ACC112 (cell line): Measurements from ENCODE around the gene GLO1.

ENCODE experiments used
- H2AFZ ChIP-seq: fragments of 200-600 bp; sonication (generic); one replicate; pipeline ENCODE4 v1.6.0; 2017; ENCODE audit warnings: antibody characterized with exemption, low read length; ENCODE audit not compliant: unreplicated experiment
- H3K27ac ChIP-seq: fragments of 200-600 bp; sonication (generic); 2 replicates; pipeline ENCODE4 v1.5.1; 2014; ENCODE audit warnings: low read depth, mild to moderate bottlenecking, antibody characterized with exemption, low read length, moderate library complexity
- H3K27me3 ChIP-seq: fragments of 200-600 bp; sonication (generic); 2 replicates; pipeline ENCODE4 v1.6.1; 2014; ENCODE audit warnings: mild to moderate bottlenecking, antibody characterized with exemption, low read length, moderate library complexity, mixed read lengths; ENCODE audit not compliant: insufficient read depth
- H3K36me3 ChIP-seq: fragments of 200-600 bp; sonication (generic); 2 replicates; pipeline ENCODE4 v1.6.1; 2016; ENCODE audit warnings: mild to moderate bottlenecking, antibody characterized with exemption, low read length, moderate library complexity, mixed read lengths; ENCODE audit not compliant: insufficient read depth
- H3K4me1 ChIP-seq: fragments of 200-600 bp; sonication (generic); one replicate; pipeline ENCODE4 v1.6.1; 2016; ENCODE audit warnings: low read length, mixed read lengths; ENCODE audit not compliant: insufficient read depth, unreplicated experiment, control insufficient read depth
- H3K4me3 ChIP-seq: fragments of 200-600 bp; sonication (generic); 2 replicates; pipeline ENCODE4 v1.5.1; 2014; ENCODE audit warnings: mild to moderate bottlenecking, low read depth, low read length
- H3K79me2 ChIP-seq: fragments of 200-600 bp; sonication (generic); one replicate; pipeline ENCODE4 v1.6.0; 2016; ENCODE audit warnings: low read length; ENCODE audit not compliant: control insufficient read depth, unreplicated experiment, insufficient read depth

Gene GLO1

GRCh38 chr6:38702558-38703397 is at the start of gene GLO1:
GLO1 (minus strand) TSS chr6:38703145; CDS start chr6:38703054, 91 bp downstream.
- Histone ChIP-seq H3K36me3 (peaks cover 16% of the 10 kb centered on the region), H3K4me1 (no peaks in the 10 kb centered on the region), H3K79me2 (peaks cover 46% of the 10 kb centered on the region), H3K27me3 (peaks cover 6% of the 10 kb centered on the region; the same call in 1 of the 2 replicates), H3K27ac (peak within 1 kb of the TSS; percentile 64), H2AFZ (peak within 1 kb of the TSS; percentile 92), H3K4me3 (peak within 1 kb of the TSS; percentile 91)

DNA sequence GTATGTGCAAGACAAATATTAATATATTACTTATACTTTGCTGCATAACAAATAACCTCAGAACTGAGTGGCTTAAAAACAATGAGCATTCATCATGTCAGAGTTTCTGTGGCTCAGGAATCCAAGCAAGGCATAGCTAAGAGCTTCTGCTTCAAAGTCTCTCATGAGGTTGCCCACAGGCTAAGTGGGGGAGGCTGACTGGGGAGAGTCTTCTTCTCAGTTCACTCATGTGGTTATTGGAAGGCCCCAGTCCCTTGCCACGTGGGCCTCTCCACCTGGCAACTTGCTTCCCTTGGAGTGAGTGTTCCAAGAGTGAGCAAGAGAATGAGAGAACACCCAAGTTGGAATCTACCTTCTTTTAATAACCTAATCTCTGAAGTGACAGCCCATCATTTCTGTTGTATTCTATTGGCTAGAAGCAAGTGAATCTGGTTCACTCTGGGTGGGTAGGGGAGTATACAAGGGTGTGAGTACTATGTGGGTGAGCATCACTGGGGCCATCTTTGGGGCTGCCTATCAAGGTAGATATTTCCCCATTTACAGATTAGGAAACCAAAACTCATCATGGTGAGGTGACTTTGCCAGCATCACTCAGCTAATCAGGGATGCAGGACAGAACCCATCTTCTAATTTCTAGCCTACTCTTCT is 48.1 kb upstream of the GLO1 start:
- H2AFZ ChIP-seq: no peak overlapping the region
- no peaks in the 10 kb centered on the region for H3K4me1 ChIP-seq
- no peaks in the 10 kb centered on the region for H3K79me2 ChIP-seq
- no peaks in the 10 kb centered on the region for H3K27me3 ChIP-seq
- no peak overlapping the region for H3K27ac ChIP-seq
- no peaks in the 10 kb centered on the region for H3K36me3 ChIP-seq
- H3K4me3 ChIP-seq: no peak overlapping the region

DNA sequence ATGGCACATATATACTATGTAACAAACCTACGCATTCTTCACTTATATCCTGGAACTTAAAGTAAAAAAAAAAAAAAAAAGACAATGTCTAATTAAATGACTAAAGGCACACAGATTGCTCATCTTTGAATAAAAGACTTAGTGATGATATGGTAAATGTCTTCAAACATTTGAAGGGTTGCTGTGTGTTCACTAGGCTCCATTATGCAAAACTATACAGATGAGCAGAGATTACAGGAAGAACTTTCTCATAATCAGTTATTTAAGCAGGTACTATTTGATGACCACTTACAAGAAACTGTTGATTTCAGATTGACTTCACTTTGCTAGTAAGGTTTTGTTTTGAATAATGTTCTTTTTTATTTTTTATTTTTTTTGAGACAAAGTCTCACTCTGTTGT is 46.5 kb upstream of the GLO1 start:
- no peaks in the 10 kb centered on the region for H3K4me1 ChIP-seq
- H2AFZ ChIP-seq: no peak overlapping the region
- no peaks in the 10 kb centered on the region for H3K79me2 ChIP-seq
- H3K27me3 ChIP-seq: no peaks in the 10 kb centered on the region
- no peak overlapping the region for H3K4me3 ChIP-seq
- H3K27ac ChIP-seq: no peak overlapping the region
- H3K36me3 ChIP-seq: no peaks in the 10 kb centered on the region

DNA sequence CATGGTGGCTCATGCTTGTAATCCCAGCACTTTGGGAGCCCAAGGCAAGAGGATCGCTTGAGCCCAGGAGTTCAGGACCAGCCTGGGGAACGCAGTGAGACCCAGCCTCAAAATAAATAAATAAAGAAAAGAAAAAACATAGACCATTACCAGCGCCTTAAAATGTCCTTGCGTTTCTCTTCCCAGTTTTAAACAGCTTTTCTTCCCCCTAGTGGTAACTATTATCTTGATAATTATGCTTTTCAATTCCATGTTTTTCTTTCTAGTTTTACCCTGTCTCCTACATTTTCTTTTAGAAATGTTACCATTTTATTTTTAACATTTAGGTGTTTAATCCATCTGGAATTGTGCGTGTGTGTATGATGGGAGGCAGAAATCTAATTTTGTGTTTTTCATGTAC is 36.6 kb upstream of the GLO1 start:
- Histone ChIP-seq H3K27me3 (peaks cover 4% of the 10 kb centered on the region; the same call in 1 of the 2 replicates), H2AFZ (no peak overlapping the region), H3K27ac (no peak overlapping the region), H3K4me1 (no peaks in the 10 kb centered on the region), H3K79me2 (no peaks in the 10 kb centered on the region), H3K36me3 (no peaks in the 10 kb centered on the region), H3K4me3 (no peak overlapping the region)

- Histone ChIP-seq H3K36me3 (no peaks in the 10 kb centered on the region), H3K4me1 (no peaks in the 10 kb centered on the region), H3K79me2 (no peaks in the 10 kb centered on the region), H3K4me3 (no peak overlapping the region), H3K27ac (no peak overlapping the region), H2AFZ (no peak overlapping the region), H3K27me3 (peaks cover 4% of the 10 kb centered on the region; the same call in 1 of the 2 replicates)
Observed at GRCh38 chr6:38738261-38738660, 35.3 kb upstream of the GLO1 start.

GRCh38 chr6:38736951-38737350 is 34.0 kb upstream of the GLO1 start:
- no peak overlapping the region for H3K27ac ChIP-seq
- H3K27me3 ChIP-seq: peaks cover 4% of the 10 kb centered on the region; the same call in 1 of the 2 replicates
- no peaks in the 10 kb centered on the region for H3K36me3 ChIP-seq
- H2AFZ ChIP-seq: no peak overlapping the region
- H3K4me1 ChIP-seq: no peaks in the 10 kb centered on the region
- no peak overlapping the region for H3K4me3 ChIP-seq
- H3K79me2 ChIP-seq: no peaks in the 10 kb centered on the region

DNA sequence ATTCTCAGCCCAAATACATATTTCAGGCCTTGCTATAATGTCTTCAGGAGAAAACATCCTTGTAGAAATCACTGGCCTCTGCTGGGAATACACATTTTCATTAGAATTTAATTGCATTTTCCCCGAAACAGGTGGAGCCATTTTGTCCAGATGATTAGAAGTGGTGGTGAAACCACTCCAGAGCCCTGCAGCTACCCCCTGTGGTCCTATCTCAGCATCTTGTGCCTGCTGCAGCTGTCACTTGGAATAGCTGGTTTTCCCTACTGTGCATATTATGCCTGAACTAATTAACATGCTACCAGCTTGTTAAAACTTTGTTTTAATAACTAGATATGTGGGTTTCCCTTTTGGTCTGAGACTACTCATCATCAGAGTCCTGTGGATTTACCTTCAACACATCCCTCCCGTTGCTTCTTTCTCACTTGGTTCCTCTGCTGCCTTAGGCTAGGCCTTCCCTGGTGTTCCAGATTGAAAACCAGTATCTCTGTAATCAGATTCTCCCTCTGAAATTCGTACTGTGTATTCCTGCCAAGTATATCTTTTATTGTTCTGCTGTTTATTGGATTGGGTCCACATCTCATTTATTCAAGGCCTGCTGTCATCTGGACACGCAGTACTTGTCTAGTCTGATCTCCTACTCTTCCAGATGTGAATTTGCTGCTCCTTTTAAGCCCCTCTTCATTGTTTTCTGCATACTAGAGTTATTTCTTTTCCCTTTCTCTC is 27.4 kb upstream of the GLO1 start:
- Histone ChIP-seq H2AFZ (no peak overlapping the region), H3K79me2 (no peaks in the 10 kb centered on the region), H3K27me3 (no peaks in the 10 kb centered on the region), H3K4me1 (no peaks in the 10 kb centered on the region), H3K4me3 (no peak overlapping the region), H3K27ac (no peak overlapping the region), H3K36me3 (no peaks in the 10 kb centered on the region)

- no peaks in the 10 kb centered on the region for H3K27me3 ChIP-seq
- H3K27ac ChIP-seq: no peak overlapping the region
- no peaks in the 10 kb centered on the region for H3K36me3 ChIP-seq
- no peak overlapping the region for H3K4me3 ChIP-seq
- no peaks in the 10 kb centered on the region for H3K4me1 ChIP-seq
- no peaks in the 10 kb centered on the region for H3K79me2 ChIP-seq
- H2AFZ ChIP-seq: no peak overlapping the region
Observed at GRCh38 chr6:38728203-38728602, 25.3 kb upstream of the GLO1 start.

DNA sequence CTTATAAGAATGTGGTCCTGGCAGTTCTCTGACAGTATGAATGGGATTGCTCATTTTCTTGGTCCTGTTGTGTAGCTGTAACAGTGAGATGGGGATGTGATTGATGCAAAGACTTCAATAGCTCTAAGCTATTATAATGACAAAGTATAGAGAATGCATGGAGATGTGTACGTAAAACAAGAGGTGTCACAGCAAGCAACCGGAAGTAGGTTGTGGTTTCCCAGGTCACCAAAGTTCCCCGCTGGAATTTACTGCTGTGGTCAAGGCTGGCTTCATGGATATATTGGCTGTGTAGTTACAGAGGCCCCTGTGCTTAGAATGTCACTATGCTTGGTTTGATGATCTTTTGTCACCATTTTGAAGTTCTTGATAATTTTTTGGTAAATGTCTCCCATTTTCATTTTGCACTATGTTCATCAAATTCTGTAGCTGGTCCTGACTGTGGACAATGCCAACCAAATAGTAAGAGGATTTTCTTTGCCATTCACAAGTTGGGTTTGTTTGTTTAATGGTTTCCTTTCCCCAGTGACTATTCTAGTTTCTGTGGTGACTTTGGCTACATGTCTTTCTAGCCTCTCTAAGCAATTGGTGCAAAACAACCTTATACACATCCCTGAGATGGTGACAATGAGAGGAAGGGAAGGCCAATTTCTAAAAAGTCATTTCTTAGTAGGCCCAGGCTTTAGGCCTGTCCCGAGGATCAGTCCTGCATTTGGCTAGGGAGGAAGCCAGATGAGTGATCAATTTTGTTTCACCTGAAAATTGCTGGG is 22.7 kb upstream of the GLO1 start:
- no peak overlapping the region for H2AFZ ChIP-seq
- H3K79me2 ChIP-seq: no peaks in the 10 kb centered on the region
- H3K27ac ChIP-seq: no peak overlapping the region
- H3K27me3 ChIP-seq: no peaks in the 10 kb centered on the region
- no peaks in the 10 kb centered on the region for H3K36me3 ChIP-seq
- no peak overlapping the region for H3K4me3 ChIP-seq
- H3K4me1 ChIP-seq: no peaks in the 10 kb centered on the region

DNA sequence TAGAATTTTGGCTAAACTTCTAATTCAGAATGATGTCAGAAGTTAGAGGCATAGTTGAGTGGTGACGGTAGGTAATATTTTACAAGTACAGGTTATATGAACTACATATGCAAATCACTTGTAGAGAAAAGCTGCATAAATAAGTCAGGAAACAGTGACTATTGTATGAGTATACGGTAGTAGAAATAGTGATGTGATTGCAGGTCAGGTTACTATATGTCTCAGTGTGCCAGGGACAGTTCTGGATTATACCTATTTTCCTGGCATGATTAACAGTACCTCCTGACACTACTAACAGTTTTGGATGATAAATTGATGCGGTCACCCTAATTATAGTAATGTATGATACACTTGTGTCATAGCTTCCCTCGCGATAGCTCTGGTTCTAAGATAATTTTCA is 21.4 kb upstream of the GLO1 start:
- Histone ChIP-seq H3K4me1 (no peaks in the 10 kb centered on the region), H3K27me3 (peaks cover 7% of the 10 kb centered on the region; the same call in 1 of the 2 replicates), H3K79me2 (no peaks in the 10 kb centered on the region), H2AFZ (no peak overlapping the region), H3K36me3 (no peaks in the 10 kb centered on the region), H3K4me3 (no peak overlapping the region), H3K27ac (no peak overlapping the region)
